GM18519 (cell line): ENCODE results near the gene MACF1.
"Not testable (repeated sequence)": the region's sequence is repeated elsewhere in the genome, so short reads cannot be mapped to it uniquely, and the experiment has no call there.

Source experiments
- ATAC-seq: cut with Tn5 transposase; IDR thresholded peaks from one replicate; pipeline ENCODE4 v1.9.1; 2021; ENCODE audit warnings: mild to moderate bottlenecking, moderate library complexity; ENCODE audit not compliant: unreplicated experiment, low FRiP score

The MACF1 gene

DNA sequence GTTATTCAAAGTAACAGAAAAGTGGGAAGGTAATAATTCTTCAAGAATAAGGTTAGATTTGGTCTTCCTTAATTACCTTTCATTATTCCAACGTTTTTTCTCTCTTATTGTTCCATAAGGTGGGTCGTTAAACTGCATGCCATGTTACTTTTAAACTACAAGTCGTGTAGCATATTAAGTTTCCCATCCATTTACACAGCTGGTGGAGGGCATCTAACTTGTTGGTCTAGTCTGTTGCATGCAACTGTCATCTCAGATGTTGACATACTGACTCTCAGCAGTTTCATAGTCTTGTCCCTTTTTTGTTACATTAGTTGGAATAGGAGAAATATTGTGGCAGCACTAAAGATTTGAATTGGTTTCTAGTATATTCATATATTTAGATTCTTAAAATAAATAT lies 232.3 kb downstream of the MACF1 start:
- no peak for ATAC-seq

DNA sequence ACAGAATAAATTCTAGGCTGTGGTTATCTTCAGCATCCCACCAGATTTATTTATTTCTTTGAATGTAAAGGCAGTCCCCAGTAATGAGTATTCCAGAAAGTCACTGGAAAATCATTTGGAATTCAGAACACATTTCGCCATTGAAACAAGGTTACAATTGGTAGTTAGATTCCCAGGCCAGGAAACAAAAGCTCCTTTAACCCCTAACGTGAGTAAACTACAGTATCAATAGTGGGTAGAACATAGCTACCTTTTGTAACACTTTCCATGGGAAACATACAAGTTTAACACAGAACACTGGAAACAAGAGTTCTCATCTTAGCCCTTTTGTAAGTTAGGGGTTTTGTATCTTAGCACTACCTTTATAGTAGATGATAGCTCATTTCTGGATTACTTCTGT lies 233.5 kb downstream of the MACF1 start:
- no peak for ATAC-seq

DNA sequence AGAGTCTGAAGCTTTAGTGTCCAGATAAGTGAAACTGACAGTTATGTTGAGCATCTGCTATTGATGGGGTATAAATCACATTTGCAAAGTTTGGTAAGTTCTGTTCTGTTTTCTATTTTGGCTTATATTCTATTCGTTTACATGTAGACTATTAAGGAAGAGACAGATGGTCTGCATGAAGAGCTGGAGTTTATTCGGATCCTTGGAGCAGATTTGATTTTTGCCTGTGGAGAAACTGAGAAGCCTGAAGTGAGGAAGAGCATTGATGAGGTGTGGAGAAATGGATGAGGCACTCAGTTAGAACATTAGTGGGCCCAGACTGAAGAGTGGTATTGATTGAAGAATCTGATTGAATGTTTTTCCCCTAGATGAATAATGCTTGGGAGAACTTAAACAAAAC lies 236.4 kb downstream of the MACF1 start:
- ATAC-seq, result no peak

DNA sequence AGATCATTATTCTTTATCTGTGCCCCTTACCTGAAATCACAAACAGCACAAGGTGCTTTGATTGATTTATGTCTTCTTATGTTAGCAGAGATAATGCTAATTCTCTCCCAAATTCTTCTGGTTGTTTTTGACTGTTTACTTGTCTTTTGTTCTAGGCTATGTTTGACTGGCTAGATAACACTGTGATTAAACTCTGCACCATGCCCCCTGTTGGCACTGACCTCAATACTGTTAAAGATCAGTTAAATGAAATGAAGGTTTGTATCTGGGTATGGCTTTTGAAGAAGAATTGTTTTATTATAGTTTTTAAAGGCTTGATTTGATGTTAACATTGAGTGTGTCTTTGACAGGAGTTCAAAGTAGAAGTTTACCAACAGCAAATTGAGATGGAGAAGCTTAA lies 237.3 kb downstream of the MACF1 start:
- ATAC-seq, result no peak

DNA sequence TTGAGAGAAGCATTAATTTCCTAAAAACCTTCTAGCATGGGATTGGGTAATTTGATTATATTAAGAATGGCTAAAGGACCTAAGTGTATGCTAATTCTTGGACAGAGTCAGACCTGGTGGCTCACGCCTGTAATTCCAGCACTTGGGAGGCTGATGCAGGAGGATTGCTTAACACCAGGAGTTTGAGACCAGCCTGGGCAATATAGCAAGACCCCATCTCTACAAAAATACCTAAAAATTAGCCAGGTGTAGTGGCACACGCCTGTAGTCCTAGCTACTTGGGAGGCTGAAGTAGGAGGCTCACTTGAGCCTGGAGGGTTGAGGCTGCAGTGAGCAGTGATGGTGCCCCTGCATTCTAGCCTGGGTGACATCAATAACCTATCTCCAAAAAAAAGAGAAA lies 241.1 kb downstream of the MACF1 start:
- no peak for ATAC-seq

DNA sequence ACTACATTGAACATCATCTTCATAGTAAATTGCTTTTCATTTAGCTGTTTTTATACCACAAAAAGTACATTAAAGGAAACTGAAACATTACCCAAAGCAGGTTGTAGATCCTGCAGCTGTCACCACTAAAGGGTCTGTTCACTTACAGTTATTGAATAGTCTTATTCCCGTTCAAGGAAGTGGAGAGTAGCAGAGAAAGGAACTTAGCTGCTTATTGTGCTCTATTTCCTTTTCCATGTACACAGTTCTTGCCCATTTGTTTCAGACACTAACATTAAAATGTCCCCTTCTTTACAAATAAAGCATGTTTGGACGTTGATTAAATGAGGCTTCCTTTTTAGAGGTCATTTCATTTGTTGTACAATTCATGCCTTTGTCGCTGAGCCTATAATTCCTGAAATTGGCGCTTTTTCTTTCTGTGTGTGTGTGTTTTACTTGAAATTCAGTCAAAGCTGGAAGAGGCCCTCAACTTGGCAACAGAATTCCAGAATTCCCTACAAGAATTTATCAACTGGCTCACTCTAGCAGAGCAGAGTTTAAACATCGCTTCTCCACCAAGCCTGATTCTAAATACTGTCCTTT lies 242.6 kb downstream of the MACF1 start:
- ATAC-seq, result no peak

DNA sequence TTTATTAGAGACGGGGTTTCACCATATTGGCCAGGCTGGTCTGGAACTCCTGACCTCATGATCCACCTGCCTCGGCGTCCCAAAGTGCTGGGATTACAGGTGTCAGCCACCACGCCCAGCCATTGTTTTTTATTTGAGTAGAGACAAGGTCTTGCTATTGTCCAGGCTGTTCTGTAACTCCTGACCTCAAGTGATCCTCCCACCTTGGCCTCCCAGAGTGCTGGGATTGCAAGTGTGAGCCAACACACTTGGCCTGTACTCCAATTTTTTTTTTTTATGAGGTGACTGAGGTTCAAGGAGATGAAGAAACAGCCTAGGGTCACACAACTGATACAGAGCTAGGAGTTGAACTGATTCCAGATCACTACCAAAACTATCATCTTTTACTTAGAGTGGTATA lies 245.5 kb downstream of the MACF1 start:
- ATAC-seq, result not testable (repeated sequence)

DNA sequence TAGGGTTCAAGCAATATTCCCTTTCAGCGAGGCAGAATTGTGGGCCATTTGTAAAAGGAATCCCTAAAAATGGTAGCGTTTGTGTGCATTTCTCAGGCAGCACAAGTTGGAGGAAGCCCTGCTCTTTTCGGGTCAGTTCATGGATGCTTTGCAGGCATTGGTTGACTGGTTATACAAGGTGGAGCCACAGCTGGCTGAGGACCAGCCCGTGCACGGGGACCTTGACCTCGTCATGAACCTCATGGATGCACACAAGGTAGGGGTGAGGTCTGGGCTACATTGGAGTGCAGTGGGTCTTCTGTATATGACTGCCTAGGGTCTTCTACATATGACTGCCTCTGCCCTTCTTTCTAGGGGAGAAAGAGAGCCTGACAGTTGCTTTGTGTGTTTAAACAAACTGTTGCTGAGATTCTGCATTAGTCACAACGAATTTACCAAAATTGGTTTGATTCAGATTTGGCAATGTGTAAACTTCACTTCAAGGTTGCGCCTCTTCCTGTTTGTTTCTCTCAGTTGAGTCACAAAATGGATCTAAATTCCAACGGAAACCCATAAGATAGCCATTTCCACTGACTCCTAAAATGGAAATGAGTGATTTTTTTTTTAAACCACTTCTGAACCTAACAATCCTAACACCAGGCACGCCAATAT lies 246.6 kb downstream of the MACF1 start:
- no peak for ATAC-seq

DNA sequence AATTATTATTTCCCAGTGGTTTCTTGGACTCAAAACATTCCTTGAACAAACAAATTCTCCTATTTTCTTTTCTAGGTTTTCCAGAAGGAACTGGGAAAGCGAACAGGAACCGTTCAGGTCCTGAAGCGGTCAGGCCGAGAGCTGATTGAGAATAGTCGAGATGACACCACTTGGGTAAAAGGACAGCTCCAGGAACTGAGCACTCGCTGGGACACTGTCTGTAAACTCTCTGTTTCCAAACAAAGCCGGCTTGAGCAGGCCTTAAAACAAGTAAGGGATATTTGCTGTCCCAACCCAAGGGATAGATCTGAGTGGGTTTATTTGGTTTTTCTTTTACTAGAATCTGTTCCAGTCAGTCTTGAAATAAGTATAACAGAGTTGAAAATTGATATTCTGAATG lies 247.6 kb downstream of the MACF1 start:
- no peak for ATAC-seq

DNA sequence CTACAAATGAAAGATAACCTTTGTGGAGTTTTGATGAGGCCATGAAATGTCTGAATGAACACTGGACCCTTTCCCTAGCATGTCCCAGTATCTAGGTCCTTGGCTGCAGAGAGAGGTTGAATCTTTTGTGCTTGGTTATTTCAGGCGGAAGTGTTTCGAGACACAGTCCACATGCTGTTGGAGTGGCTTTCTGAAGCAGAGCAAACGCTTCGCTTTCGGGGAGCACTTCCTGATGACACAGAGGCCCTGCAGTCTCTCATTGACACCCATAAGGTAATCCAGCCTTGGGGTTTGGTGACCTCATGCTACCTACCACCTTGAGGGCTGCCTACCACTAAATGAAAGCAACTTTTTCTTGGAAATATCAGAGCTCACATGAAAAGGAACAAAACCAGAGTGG lies 248.0 kb downstream of the MACF1 start:
- no peak for ATAC-seq

DNA sequence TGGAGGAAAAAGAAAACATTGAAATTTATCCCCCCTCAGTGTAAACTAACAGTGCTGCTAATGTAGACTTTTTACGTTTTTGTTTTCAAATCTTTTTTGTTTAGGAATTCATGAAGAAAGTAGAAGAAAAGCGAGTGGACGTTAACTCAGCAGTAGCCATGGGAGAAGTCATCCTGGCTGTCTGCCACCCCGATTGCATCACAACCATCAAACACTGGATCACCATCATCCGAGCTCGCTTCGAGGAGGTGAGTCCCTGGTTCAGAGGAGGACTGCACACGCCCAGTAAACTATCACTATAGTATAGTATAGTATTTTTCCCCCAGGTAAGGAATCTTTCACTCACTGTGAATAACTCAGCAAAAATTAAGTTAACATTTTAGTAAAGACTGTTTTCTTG lies 249.1 kb downstream of the MACF1 start:
- ATAC-seq, result no peak

DNA sequence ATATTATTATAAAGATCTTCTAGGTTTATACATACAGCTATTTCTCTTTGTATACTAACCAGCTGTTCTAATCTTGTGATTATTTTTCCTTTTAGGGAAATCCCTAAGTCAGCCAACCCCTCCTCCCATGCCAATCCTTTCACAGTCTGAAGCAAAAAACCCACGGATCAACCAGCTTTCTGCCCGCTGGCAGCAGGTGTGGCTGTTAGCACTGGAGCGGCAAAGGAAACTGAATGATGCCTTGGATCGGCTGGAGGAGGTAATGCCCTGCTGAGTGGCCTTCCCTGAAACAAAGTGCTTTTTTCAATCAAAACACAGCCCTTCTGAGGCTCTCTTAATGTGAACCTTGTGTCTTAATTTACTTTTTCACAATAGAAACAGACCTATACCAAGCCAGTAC lies 254.5 kb downstream of the MACF1 start:
- no peak for ATAC-seq

DNA sequence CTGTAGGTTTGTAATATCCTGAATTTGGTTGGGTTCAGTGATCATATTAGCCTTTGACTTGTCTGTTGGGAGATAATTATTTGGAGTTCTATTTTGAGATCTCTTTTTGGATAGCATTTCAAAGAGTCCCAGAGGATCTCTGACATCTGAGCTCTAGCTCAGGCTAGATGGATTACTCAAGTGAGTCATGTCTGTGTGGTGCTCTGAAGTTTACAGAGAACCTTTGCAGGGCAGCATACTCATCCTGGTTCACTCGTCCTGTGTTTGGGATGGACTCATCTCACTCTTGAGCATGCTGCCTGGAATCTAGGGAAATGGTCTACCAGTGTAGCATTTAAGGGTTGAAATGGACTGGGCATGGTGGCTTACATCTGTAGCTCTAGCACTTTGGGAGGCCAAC lies 257.6 kb downstream of the MACF1 start:
- ATAC-seq, result no peak

DNA sequence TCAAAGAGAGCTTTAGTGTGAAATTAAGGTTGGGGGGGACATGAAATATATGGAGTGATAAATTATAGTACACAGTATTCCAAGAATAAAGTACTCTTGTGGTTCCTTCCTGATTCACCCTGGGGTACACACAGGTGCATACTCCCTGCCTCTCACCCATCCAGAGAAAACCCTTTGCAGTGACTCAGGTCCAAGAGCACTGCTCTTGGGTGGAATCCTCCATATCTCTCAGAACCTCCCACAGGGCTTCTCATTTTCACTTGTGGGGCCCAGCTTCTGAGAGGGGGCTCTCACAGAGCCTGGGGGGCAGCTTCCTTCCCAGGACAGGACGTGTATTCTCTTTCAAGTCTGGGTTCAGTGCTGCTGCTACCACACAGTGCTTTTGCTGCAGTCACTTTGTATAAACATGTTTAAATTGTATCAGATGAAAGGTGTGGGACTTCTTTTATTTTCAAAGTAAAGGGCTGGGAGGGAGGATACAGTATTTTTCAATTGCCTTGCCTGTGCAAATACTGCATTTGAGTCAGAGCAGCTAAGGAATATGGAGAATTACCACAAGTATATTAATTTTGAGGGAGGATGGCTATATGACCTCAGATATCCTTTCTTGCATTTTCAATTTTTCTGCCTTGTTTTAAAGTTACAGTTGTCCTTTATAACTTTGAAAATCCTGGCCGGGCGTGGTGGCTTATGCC lies 262.1 kb downstream of the MACF1 start:
- ATAC-seq, result no peak

DNA sequence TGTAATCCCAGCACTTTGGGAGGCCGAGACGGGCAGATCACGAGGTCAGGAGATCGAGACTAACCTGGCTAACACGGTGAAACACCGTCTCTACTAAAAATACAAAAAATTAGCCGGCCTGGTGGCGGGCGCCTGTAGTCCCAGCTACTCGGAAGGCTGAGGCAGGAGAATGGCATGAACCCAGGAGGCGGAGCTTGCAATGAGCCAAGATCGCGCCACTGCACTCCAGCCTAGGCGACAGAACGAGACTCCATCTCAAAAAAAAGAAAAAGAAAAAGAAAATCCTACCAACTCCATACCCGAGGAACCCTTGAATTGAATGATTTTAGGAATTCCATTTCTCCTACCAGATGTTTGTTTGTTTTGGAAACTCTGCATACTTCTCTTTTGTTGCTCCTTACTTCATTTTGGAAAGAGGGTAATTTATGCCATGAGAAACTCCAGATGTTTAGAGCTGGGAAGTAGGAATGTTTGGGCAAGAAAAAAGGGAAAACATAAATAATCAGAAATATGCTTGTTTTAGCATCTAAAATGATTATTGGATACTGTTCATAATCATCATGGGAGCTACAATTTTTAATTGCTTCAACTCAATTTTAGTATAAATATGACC lies 262.7 kb downstream of the MACF1 start:
- ATAC-seq, result not testable (repeated sequence)

DNA sequence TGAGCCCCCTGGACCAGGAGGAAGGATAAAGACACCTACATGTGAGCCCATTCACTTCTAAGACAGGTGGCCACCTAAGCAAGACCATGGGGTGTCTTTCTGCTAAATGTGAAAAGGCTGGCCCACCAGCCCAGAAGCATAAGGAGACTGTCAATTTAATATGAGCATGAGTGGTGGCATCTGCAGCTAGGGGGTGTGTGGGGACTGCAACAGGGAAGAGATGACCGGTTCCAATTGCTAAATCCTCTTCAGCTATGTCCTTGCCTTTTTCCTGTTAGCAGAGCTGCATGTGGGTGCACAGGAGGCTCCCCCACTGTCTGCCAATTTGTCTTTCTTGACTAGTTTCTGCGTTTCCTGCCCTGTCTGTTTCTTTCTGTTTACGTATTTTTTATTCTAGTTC lies 264.7 kb downstream of the MACF1 start:
- no peak for ATAC-seq

DNA sequence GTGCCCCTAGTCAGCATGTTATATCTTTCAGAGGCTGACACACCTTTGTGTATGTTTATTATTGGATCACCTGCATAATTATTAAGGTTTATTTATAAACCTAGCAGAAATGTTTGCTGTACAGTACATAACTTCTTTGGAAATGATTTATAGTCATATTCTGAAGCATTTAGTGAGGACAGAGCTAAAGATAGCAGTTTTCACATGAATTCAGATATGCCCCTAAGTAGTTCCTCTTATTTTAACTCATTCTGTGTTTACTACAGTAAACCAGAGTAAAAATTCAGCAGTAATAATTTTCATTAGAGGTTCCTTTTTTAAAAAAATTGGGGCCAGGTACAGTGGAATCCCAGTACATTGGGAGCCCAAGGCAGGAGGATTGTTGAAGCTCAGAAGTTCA lies 265.5 kb downstream of the MACF1 start:
- no peak for ATAC-seq

DNA sequence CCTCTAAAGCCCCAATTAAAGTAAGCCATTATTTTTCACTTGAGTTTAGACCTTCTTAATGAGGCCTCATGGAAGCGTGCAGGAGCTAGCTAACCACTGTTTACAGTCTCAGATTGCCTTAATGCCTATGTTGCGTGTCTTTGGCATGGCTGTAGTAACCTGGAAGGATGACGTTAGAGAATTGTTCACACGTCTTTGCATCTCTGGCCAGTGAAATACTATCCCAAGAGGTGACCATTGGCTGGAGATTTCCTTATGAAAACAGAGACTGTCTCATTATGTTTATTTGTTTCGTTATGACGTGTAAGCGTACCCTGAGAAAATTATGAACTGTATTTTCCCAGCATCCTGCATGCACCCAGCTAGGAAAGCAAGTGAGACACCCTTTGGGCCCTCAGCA lies 268.3 kb downstream of the MACF1 start:
- no peak for ATAC-seq

DNA sequence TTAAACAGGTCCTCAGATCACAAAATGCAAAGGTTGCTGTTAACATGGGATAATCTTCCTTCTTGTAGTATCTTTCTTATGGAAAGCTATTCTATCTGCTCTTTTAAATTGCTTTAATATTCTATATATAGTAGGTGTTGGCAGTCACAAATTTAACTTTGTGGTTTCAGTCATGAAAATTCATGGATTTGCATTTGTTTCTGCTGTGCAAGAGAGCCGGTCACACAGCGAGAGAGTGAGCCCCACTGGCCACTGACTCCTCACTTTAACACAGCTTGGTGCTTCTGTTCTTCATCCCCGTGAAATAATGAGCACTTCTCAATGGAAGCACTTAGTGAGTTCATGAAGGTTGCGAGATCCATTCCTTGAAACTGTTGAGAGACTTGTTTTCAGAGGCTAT lies 268.8 kb downstream of the MACF1 start:
- no peak for ATAC-seq

DNA sequence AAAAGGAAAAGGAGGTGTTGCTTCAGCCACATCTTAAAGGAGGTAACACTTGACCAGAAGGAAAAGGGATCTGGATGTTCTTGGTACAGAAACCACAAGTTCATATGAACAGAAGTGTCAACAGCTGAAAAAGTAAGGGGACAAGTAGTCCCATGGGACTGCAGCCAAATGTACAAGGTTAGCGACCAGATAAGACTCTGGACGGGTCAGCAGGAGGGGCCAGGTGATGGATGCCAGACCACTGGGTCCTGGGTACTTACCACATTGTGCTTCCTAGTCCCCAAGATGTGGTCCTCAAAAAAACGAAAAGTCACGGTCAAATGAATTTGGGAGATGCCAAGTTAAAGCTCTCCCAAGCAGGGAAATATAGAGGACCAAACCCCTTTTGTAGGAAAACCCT lies 270.3 kb downstream of the MACF1 start:
- ATAC-seq, result no peak

DNA sequence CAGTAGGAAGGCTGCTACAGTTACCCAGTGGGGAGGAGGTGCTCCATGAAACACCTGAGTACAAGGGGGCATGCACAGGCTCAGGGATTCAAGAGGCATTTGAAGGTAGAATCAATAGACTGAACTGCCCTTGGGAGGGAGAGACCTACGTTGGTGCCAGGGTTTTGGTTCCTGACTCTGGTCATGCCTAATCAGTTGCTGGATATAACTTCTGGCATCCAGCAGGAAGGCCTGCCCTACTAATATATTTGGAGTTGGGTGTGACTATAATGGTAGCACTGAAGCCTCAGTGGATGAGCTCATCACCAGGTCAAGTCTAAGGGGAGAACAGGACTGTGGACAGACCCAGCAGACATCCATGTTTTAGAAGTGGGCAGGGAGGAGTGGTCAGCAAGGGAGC lies 271.1 kb downstream of the MACF1 start:
- ATAC-seq, result not testable (repeated sequence)
